H9 (cell line): Measurements from ENCODE around the gene ITGB1BP1. TPM values are rescaled to one million over a fixed set of nuclear protein-coding genes. Genes with fewer than 3 reads are reported as not detected.

Experiments
- DNase-seq: peaks from one replicate; pipeline ENCODE4 v3.0.0-alpha.2; 2017
- H2AFZ ChIP-seq: one replicate; pipeline ENCODE4 v1.6.1; 2013; ENCODE audit warnings: mild to moderate bottlenecking, low read length, control low read depth, moderate library complexity
- H2AK5ac ChIP-seq: 2 replicates; pipeline ENCODE4 v1.6.1; 2013; ENCODE audit warnings: low read length, control low read depth, mixed read lengths; ENCODE audit not compliant: insufficient read length
- H2BK120ac ChIP-seq: one replicate; pipeline ENCODE4 v1.6.1; 2013; ENCODE audit warnings: low read depth, mild to moderate bottlenecking, low read length, control low read depth, inconsistent platforms; ENCODE audit not compliant: poor library complexity, severe bottlenecking
- H2BK12ac ChIP-seq: 2 replicates; pipeline ENCODE4 v1.6.1; 2013; ENCODE audit warnings: low read length, control low read depth, mixed read lengths, low read depth; ENCODE audit not compliant: insufficient read length
- H2BK15ac ChIP-seq: 2 replicates; pipeline ENCODE4 v1.6.1; 2013; ENCODE audit warnings: low read depth, low read length, control low read depth
- H2BK20ac ChIP-seq: one replicate; pipeline ENCODE4 v1.6.1; 2013; ENCODE audit warnings: low read depth, mild to moderate bottlenecking, low read length, control low read depth, inconsistent platforms; ENCODE audit not compliant: poor library complexity, severe bottlenecking
- H2BK5ac ChIP-seq: 2 replicates; pipeline ENCODE4 v1.6.1; 2013; ENCODE audit warnings: low read length, control low read depth, mixed read lengths; ENCODE audit not compliant: insufficient read length
- H3K14ac ChIP-seq: 2 replicates; pipeline ENCODE4 v1.6.1; 2013; ENCODE audit warnings: low read length, control low read depth; ENCODE audit not compliant: insufficient read depth
- H3K18ac ChIP-seq: 2 replicates; pipeline ENCODE4 v1.6.1; 2013; ENCODE audit warnings: low read depth, mild to moderate bottlenecking, mixed read lengths, low read length, control low read depth; ENCODE audit not compliant: insufficient read length
- H3K23ac ChIP-seq: 2 replicates; pipeline ENCODE4 v1.6.1; 2013; ENCODE audit warnings: low read length, control low read depth, mixed read lengths, low read depth; ENCODE audit not compliant: insufficient read length
- H3K23me2 ChIP-seq: 2 replicates; pipeline ENCODE4 v1.6.1; 2013; ENCODE audit warnings: low read depth, mild to moderate bottlenecking, mixed read lengths, low read length, control low read depth; ENCODE audit not compliant: insufficient read length, poor library complexity, severe bottlenecking
- H3K27ac ChIP-seq: 2 replicates; pipeline ENCODE4 v1.5.1; 2013; ENCODE audit warnings: low read length, control low read depth, mixed read lengths, low read depth; ENCODE audit not compliant: insufficient read length
- H3K27me3 ChIP-seq: 2 replicates; pipeline ENCODE4 v1.6.1; 2013; ENCODE audit warnings: low read length, control low read depth, inconsistent platforms; ENCODE audit not compliant: insufficient read depth
- H3K4ac ChIP-seq: 2 replicates; pipeline ENCODE4 v1.6.1; 2013; ENCODE audit warnings: low read depth, mild to moderate bottlenecking, control low read depth, inconsistent platforms, low read length, moderate library complexity
- H3K4me1 ChIP-seq: 2 replicates; pipeline ENCODE4 v1.6.1; 2013; ENCODE audit warnings: low read length, control low read depth, inconsistent platforms; ENCODE audit not compliant: insufficient read depth
- H3K4me2 ChIP-seq: 2 replicates; pipeline ENCODE4 v1.6.1; 2013; ENCODE audit warnings: low read length, control low read depth, mixed read lengths; ENCODE audit not compliant: insufficient read length, insufficient read depth
- H3K56ac ChIP-seq: 2 replicates; pipeline ENCODE4 v1.6.1; 2013; ENCODE audit warnings: low read depth, mild to moderate bottlenecking, mixed read lengths, low read length, control low read depth; ENCODE audit not compliant: insufficient read length
- H3K79me1 ChIP-seq: 2 replicates; pipeline ENCODE4 v1.6.1; 2013; ENCODE audit warnings: low read depth, mild to moderate bottlenecking, moderate library complexity, low read length, control low read depth, inconsistent platforms; ENCODE audit not compliant: insufficient read depth, poor library complexity, severe bottlenecking
- H3K79me2 ChIP-seq: 2 replicates; pipeline ENCODE4 v1.6.1; 2013; ENCODE audit warnings: low read length, control low read depth, inconsistent platforms; ENCODE audit not compliant: insufficient read depth
- H3K9ac ChIP-seq: 2 replicates; pipeline ENCODE4 v1.6.1; 2013; ENCODE audit warnings: low read length, control low read depth, mixed read lengths; ENCODE audit not compliant: insufficient read length; ENCODE audit errors: extremely low read depth
- H3K9me3 ChIP-seq: one replicate; pipeline ENCODE4 v1.6.1; 2013; ENCODE audit warnings: low read depth, low read length, inconsistent platforms; ENCODE audit not compliant: control insufficient read depth
- H3T11ph ChIP-seq: one replicate; pipeline ENCODE4 v1.6.1; 2013; ENCODE audit warnings: mild to moderate bottlenecking, low read length, control low read depth, inconsistent platforms
- H4K20me1 ChIP-seq: one replicate; pipeline ENCODE4 v1.6.1; 2013; ENCODE audit not compliant: control insufficient read depth, insufficient read length, insufficient read depth
- H4K5ac ChIP-seq: 2 replicates; pipeline ENCODE4 v1.6.1; 2013; ENCODE audit warnings: low read depth, mild to moderate bottlenecking, mixed read lengths, low read length, control low read depth; ENCODE audit not compliant: insufficient read length
- H4K8ac ChIP-seq: replicated peaks from 2 replicates; pipeline ENCODE4 v1.6.1; 2013; ENCODE audit warnings: low read length, control low read depth, mixed read lengths, low read depth; ENCODE audit not compliant: insufficient read length
- H4K91ac ChIP-seq: 2 replicates; pipeline ENCODE4 v1.6.1; 2013; ENCODE audit warnings: low read depth, mild to moderate bottlenecking, moderate library complexity, mixed read lengths, low read length, control low read depth; ENCODE audit not compliant: insufficient read length
- H3K27ac Mint-ChIP-seq, 3 experiments: 2 replicates in 2 of 3; 3 replicates in 1 of 3; pipeline ENCODE4 v1.8.0; 2020 to 2021; ENCODE audit warnings: mixed read lengths in 3 of 3, mild to moderate bottlenecking in 1 of 3, moderate library complexity in 1 of 3
- H3K27me3 Mint-ChIP-seq: 2 replicates; pipeline ENCODE4 v1.8.0; 2021; ENCODE audit warnings: low read depth, mild to moderate bottlenecking, moderate library complexity, mixed read lengths
- H3K36me3 Mint-ChIP-seq, 3 experiments: 2 replicates in 2 of 3; 3 replicates in 1 of 3; pipeline ENCODE4 v1.8.0; 2020 to 2021; ENCODE audit warnings: low read depth in 3 of 3, mixed read lengths in 3 of 3; ENCODE audit not compliant: insufficient read depth in 1 of 3
- H3K4me1 Mint-ChIP-seq, 2 experiments: 2 replicates each; pipeline ENCODE4 v1.8.0; 2020; ENCODE audit warnings: mixed read lengths in 2 of 2
- H3K4me3 Mint-ChIP-seq, 2 experiments: 2 replicates in 1 of 2; 3 replicates in 1 of 2; pipeline ENCODE4 v1.8.0; 2020 to 2021; ENCODE audit warnings: mild to moderate bottlenecking in 2 of 2, mixed read lengths in 2 of 2, moderate library complexity in 1 of 2
- H3K9me3 Mint-ChIP-seq, 2 experiments: 2 replicates in 1 of 2; 3 replicates in 1 of 2; pipeline ENCODE4 v1.8.0; 2020; ENCODE audit warnings: mild to moderate bottlenecking in 2 of 2, mixed read lengths in 2 of 2, moderate library complexity in 1 of 2
- WGBS: extraction: QIAGEN DNeasy Blood & Tissue Kit; methylation state at CpG from one replicate; pipeline ENCODE4 v1.1.7; 2013; ENCODE audit warnings: missing lambda C conversion rate, low lambda C conversion rate, mixed read lengths; ENCODE audit not compliant: insufficient read length; ENCODE audit errors: extremely low coverage; 5-methylcytosine and 5-hydroxymethylcytosine counted together
- total RNA-seq: library from RNA; stranded (reverse); gene quantifications from 2 replicates; pipeline ENCODE4 v1.2.1, GENCODE V29; 2021
- TF ChIP-seq, protein P1 (sequence below): fragments of 200-600 bp; sonication (generic); conservative IDR thresholded peaks from 3 replicates; pipeline ENCODE4 v1.8.0; 2021; ENCODE audit warnings: antibody characterized with exemption, mild to moderate bottlenecking

Gene ITGB1BP1
- total RNA-seq, 1 experiment from 2014 or later, result 38.7 TPM

DNA sequence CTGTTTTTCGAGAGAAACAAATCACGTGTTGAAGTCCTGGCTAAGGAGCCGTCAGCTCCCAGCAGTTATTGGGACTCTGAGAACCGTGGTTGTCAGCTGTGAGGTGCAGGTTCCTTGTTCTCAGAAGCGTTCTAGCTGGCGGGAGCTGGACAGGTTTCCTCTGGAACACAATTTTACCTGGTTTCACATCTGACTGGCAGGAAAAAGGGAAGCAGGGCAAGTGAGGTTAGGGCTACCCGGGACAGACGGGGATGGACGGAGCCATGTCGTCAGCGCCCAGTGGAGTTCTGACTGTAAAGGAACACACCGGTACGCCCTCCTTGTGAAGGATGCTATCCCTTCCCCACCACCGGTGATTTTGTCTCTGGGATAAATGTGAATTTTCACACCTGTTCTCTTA lies 26.1 kb downstream of the ITGB1BP1 start:
- no peaks in the 10 kb centered on the region for H3K79me2 ChIP-seq
- H3K23ac ChIP-seq, result no peak overlapping the region
- H2BK120ac ChIP-seq, result no peak overlapping the region
- H3K14ac ChIP-seq, result no peak overlapping the region
- H4K91ac ChIP-seq, result no peak overlapping the region
- H4K5ac ChIP-seq, result no peak overlapping the region
- H3K9ac ChIP-seq, result no peak overlapping the region
- H2AK5ac ChIP-seq, result no peak overlapping the region
- DNase-seq, result no peak
- H2AFZ ChIP-seq, result no peak overlapping the region
- no peaks in the 10 kb centered on the region for H3K27me3 ChIP-seq
- Mint-ChIP-seq H3K27ac (0 out of 7 replicates have a peak overlapping the region, but pooled peaks of 1 of the 3 experiments have one; percentile 53), H3K9me3 (no peaks in the 10 kb centered on the region), H3K4me1 (peaks cover 20 to 28% of the 10 kb centered on the region in 2 experiments), H3K4me3 (no peak overlapping the region), H3K36me3 (peaks cover 2 to 13% (median 6%) of the 10 kb centered on the region in 3 experiments; a peak in 6 of 7 replicates), H3K27me3 (no peaks in the 10 kb centered on the region; the same call in 1 of the 2 replicates)
- H2BK5ac ChIP-seq, result no peak overlapping the region
- no peak overlapping the region for H3T11ph ChIP-seq
- H3K79me1 ChIP-seq, result no peaks in the 10 kb centered on the region
- no peaks in the 10 kb centered on the region for H3K23me2 ChIP-seq
- peaks cover 3% of the 10 kb centered on the region; the same call in 1 of the 2 replicates for H3K4me1 ChIP-seq
- H3K4me2 ChIP-seq, result no peak overlapping the region
- no peak overlapping the region for H2BK15ac ChIP-seq
- H4K8ac ChIP-seq, result no peak overlapping the region
- no peak overlapping the region for H3K56ac ChIP-seq
- no peak overlapping the region for H3K4ac ChIP-seq
- no peaks in the 10 kb centered on the region for H4K20me1 ChIP-seq
- TF ChIP-seq, protein P1, sequence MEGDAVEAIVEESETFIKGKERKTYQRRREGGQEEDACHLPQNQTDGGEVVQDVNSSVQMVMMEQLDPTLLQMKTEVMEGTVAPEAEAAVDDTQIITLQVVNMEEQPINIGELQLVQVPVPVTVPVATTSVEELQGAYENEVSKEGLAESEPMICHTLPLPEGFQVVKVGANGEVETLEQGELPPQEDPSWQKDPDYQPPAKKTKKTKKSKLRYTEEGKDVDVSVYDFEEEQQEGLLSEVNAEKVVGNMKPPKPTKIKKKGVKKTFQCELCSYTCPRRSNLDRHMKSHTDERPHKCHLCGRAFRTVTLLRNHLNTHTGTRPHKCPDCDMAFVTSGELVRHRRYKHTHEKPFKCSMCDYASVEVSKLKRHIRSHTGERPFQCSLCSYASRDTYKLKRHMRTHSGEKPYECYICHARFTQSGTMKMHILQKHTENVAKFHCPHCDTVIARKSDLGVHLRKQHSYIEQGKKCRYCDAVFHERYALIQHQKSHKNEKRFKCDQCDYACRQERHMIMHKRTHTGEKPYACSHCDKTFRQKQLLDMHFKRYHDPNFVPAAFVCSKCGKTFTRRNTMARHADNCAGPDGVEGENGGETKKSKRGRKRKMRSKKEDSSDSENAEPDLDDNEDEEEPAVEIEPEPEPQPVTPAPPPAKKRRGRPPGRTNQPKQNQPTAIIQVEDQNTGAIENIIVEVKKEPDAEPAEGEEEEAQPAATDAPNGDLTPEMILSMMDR, result no peak
- no peak overlapping the region for H2BK20ac ChIP-seq
- no peak overlapping the region for H3K18ac ChIP-seq
- WGBS, result no CpG with 5 or more reads among the region's 14 CpGs
- H2BK12ac ChIP-seq, result no peak overlapping the region
- no peak overlapping the region for H3K27ac ChIP-seq
- no peaks in the 10 kb centered on the region for H3K9me3 ChIP-seq
